Colon (tissue), 2 donors: ENCODE measurements around the gene CD37.
"Not testable (repeated sequence)": the region's sequence is repeated elsewhere in the genome, so short reads cannot be mapped to it uniquely, and the experiment has no call there.

ENCODE experiments used
- FAIRE-seq: peaks from 2 replicates; lab custom pipeline; 2012; peaks lifted over from hg19 to GRCh38; lab: Jason Lieb, UNC
- donor health status: control.
- donor health status: control.

CD37 gene

DNA sequence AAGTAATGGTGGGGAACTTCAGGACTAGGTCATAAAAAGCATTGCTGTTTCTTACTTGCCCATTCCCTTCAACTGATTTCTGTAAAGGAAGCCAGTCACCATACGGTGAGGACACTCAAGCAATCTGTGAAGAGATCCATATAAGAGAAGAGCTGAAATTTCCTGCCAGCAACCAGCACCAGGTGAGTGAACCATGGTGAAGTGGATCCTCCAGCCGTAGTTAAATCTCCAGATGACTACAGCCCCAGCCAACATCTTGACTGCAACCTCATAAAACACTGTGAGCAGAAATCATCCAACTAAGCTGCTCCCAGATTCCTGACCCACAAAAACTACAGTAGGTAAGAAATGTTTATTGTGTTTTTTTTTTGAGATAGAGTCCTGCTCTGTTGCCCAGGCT is 6.5 kb upstream of the CD37 start:
- no peak for FAIRE-seq

DNA sequence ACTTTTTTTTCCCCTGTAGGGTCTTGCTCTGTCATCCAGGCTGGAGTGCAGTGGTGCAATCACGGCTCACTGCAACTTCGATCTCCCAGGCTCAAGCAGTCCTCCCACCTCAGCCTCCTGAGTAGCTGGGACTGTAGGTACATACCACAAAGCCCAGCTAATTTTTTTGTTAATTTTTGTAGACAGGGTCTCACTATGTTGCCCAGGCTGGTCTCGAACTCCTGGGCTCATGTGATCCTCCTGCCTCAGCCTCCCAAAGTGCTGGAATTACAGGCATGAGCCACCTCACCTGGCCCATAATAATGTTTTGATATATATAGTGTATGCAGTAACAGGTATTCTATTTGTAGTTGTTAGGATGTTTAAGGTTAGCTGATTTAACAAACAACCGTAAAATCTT is 4.0 kb upstream of the CD37 start:
- not testable (repeated sequence) for FAIRE-seq

DNA sequence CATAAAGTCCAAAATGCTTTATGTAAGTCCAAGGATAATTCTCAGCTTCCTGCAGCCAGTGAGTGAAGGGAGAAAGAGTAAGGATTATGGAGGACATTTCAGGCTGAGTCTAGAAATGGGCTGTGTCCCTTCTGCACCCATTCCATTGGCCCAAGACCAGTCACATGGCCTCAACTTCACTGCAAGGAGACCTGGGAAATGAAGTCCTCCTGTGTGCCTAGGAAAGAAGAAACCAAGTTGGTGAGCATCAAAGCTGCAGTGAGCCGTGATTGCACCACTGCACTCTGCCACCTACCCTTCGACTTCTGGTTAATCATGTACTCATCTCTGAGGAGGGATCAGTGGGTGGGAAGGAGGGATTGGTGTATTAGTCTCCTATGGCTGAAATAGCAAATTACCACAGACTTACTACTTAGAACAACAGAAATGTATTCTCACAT is 3.6 kb upstream of the CD37 start:
- no peak for FAIRE-seq

- not testable (repeated sequence) for FAIRE-seq
These were observed 2.4 kb upstream of the CD37 start for GRCh38 chr19:49332691-49333417.

DNA sequence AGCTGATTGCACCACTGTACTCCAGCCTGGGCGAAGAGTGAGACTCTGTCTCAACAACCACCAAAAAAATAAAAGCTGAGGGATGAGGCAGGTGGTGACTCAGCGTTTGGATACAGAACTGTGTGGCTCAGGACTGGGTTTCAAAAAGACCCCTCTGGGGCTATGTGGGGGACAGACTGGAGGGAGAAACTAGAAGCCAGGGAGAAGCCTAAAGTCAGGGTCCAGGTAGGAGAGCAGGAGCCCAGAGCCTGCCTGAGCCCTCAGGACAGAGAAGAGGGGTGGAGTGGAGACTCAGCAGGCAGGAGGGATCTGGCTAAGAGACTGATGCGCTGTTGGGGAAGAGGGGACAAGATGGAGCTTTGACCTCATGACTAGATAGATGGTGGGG is 1.8 kb upstream of the CD37 start:
- FAIRE-seq: no peak

- no peak for FAIRE-seq
These were observed 1.4 kb upstream of the CD37 start for GRCh38 chr19:49333811-49334288.

- FAIRE-seq: no peak
These were observed 727 bp downstream of the CD37 start for GRCh38 chr19:49335784-49336481.

DNA sequence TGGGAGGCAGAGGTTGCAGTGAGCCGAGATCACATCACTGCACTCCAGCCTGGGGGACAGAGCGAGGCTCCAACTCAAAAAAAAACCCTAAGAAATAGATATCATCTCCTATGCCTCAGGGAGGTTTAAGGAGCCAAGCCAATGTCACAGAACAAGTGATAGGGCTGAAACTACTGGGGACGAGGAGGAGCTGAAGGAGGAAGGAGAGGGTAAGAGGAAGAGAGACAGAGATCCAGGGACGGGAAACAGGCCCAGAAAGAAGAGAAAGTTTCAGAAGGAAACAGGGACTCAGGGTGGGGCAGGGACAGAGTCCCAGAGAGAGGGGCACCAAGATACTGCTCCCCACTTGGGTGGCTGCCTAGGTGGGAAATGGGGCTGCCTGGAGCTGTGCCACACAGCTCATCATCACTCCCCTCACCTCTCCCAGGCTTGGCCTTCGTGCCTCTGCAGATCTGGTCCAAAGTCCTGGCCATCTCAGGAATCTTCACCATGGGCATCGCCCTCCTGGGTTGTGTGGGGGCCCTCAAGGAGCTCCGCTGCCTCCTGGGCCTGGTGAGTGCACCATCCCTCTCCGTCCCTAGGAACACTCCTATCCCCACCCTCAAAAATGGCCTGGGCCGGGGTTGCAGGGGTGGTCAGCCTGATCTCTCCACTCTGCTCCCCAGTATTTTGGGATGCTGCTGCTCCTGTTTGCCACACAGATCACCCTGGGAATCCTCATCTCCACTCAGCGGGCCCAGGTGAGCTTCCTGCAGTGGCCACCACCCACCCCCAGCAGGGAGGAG is 1.5 kb downstream of the CD37 start:
- FAIRE-seq: no peak

DNA sequence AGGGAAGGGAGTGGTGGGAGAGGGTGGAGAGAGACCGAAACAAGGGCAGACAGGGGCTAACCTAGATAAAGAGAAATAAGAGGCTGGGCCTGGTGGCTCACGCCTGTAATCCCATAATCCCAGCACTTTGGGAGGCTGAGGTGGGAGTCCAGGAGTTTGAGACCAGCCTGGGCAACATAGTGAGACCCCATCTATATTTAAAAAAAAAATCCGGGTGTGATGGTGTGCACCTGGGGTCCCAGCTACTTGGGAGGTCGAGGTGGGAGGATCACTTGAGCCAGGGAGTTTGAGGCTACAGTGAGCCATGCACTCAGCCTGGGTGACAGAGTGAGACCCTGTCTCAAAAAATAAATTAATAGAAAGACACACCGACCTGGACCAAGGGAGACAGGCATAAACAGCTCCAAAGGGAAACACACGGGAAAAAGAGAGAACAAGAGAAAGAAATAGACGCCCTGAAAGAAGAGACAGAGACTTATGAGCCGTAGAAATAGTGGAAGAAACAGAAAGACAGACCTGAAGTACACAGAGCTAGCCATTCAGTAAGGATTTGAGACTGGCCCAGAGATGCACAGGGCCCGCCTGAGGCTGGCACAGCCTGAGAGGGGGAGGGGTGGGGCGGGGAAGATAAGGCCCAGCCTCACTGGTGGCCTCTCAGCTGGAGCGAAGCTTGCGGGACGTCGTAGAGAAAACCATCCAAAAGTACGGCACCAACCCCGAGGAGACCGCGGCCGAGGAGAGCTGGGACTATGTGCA is 2.2 kb downstream of the CD37 start:
- FAIRE-seq: no peak

- FAIRE-seq: no peak
These were observed 2.9 kb downstream of the CD37 start for GRCh38 chr19:49338023-49338677.

DNA sequence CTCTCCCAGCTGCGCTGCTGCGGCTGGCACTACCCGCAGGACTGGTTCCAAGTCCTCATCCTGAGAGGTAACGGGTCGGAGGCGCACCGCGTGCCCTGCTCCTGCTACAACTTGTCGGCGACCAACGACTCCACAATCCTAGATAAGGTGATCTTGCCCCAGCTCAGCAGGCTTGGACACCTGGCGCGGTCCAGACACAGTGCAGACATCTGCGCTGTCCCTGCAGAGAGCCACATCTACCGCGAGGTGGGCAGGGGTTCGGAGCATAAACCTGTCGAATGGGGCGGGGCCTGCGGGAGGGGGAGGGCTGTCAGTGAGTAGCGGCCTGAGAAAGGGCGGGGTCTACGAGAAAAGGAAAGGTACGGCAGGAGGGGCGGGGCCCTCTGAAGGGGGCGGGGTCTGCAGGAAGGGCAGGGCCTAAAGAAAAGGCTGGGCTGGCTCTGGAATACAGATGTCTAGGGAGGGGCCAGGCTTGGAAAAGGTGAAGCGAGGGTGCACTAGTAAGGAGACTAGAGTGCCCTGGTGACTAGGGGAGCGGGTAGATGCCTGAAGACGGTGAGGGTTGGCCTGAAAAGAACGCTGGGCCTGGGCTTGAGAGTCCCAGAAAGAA is 3.6 kb downstream of the CD37 start:
- no peak for FAIRE-seq

- FAIRE-seq: no peak
These were observed 4.3 kb downstream of the CD37 start for GRCh38 chr19:49339301-49340068.

DNA sequence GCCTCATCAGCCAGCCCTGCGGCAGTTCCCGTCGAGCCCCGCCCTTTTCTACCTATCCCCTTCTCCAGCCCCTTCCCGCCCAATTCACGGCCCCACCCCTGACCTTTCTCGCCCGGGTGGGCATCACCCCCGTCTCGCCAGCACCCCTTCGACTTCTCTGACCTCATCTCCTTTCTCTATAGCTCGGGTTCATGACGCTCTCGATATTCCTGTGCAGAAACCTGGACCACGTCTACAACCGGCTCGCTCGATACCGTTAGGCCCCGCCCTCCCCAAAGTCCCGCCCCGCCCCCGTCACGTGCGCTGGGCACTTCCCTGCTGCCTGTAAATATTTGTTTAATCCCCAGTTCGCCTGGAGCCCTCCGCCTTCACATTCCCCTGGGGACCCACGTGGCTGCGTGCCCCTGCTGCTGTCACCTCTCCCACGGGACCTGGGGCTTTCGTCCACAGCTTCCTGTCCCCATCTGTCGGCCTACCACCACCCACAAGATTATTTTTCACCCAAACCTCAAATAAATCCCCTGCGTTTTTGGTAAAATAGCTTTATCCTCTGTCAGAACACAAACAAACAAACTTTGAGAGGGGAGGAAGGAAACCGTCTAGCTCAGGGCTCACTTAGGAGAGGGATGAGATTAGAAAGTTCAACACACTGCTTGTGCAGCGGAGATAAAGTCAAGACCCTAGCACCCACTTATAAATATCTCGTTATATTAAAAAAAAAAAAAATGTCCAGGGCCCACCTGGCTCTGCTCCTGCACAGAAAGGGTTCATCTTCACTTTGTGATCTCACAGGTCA is 5.1 kb downstream of the CD37 start:
- no peak for FAIRE-seq

DNA sequence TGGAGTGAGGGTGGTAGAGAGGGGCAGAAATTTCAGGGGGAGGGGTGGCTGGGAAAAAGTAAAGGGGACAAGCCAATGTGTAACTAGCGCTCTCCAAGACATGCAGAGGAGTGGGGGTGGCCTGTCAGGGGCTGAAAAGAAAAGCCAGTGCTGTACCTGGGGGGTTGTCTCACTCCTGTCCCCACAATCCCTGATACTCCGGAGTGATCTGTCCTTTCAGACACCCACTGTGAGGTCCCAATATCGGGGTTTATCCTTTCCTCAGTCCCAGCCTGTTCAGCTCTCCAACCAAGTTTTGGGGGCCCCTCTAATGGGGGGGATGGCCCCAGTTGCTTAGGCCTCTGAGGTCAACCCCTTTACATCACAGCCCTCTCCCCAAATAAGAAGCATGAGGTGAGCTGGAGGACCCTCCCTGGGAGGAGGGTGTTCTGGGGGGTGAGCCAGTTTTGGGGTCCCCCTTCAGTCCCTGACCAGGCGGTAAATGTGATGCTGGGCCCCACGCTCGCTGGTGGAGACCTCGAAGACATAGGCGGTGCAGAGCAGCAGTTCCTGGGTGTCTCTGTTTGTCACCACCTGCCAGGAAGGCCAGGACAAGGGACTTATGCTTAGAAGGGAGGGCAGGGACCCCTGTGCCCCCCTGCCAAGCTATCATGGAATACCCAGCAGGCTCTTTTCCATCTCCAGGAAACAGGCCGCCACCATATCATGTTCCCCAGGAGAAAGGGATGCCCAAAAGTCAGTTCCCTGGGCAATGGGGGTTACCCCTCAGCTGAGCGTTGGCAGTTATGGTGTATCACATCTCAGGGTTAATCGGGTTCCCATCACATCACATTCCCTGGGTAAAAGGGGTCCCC is 5.9 kb downstream of the CD37 start:
- no peak for FAIRE-seq

DNA sequence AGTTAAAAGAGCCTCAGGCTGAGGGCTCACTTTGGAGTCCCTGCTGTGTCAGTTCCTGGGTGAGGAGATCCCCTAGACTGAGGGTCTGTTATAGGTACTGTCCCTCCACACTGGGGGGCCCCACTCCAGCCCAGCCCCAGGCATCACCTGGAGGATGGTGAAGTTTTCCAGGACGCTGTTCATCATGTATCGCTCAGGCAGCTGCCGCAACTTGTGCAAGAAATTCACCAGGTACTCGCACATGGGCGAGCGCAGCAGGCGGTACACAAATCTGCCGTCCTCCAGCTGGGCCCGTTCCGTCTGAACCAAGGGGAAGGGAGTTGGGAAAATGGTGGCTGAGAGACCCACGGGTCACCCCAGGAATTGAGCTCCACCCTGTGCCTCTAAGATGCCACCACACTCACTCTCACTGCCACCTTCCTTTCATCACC is 7.1 kb downstream of the CD37 start:
- no peak for FAIRE-seq

DNA sequence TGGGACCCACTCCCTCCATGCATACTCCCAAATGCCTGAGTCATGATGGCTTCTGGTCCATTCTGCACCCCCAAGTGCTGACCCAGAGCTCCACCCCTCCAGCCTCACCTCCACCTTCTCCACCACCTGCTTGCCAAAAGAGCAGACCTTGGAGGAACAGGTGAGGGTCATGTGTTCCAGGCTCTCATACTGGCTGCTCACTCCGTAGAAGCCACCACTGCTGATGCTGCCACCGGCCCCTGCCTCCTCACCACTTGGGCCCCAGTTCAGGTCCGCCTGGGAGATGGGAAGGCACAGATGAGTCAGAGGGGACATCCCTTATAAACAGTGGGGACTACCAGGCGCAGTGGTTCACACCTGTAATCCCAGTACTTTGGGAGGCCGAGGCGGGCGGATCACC is 7.9 kb downstream of the CD37 start:
- FAIRE-seq: no peak

GRCh38 chr19:49344505-49345423 is 9.6 kb downstream of the CD37 start:
- FAIRE-seq: no peak
